Measurements from ENCODE around the gene KIF17.

- TF ChIP-seq POLR2A (IDR thresholded peaks at IDR 0.05): no peak
- TF ChIP-seq CTCF (IDR thresholded peaks at IDR 0.05): no peak
Observed at GRCh38 chr1:20730690-20731056, 12.9 kb upstream of the KIF17 start.

Measured in Peyer's patch (tissue), 4 donors.